ENCODE measurements around the gene KCNMA1. TPM values are rescaled to one million over a fixed set of nuclear protein-coding genes. Genes with fewer than 3 reads are reported as not detected.
A peak's percentile ranks its signal among the peaks of the same experiment; 100 is the strongest.

Gene KCNMA1
- total RNA-seq, 2 donors from 2014 or later: 29.1 to 37.9 TPM

DNA sequence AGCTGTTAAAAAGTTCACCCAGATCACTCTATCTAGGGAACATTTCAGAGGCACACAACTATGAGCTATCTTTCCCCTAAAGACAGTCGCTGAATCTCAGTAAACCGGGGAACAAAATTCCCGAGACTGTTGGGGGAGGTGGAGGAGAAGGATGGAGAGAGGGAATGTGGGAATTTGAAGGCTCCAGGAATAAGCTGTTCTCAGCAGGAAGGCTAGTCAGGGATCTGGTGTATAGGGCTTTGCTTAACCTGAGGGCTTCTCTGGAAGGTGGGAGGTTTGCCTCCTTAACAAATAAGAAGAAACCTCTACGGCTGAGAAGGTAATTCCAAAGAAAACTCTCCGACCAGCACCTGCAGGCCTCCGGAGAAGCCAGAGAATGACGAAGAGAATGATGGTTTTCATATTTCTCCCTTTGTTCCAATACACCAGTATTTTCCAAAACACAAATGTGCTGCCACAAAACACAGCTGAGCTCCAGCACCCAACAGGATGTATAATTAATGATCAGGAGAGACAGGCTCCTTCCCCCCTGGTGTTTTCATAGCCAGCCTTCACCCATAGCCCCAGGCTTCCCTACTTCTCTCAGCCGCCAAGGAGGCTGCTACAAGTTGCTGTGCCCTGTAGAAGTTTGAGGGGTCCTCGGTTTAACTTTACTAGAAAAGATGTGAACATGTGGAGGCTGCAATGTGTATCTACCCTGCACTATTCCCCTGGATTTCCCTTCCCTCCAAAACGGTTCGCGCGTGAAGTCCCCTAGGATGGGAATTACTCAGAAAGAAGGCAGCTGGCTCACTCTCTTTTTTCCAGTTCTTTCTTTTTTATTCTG, 2.0 kb downstream of the KCNMA1 start:
- Histone ChIP-seq H3K27me3 (replicated peaks; ENCODE audit: insufficient read depth) (peaks cover 18% of the 10 kb centered on the region), H3K27ac (peak overlapping the region; percentile 61 to 63), H3K4me3 (peak overlapping the region; percentile 48 to 50), H3K4me1 (replicated peaks) (no peaks in the 10 kb centered on the region), H3K36me3 (no peaks in the 10 kb centered on the region), H3K9me3 (no peaks in the 10 kb centered on the region)
- DNase-seq (ENCODE audit: low spot score): no peak
- intact Hi-C loops (cut with DNase I): loop anchor here (5.0 kb wide), 3 partner anchors 43 to 243 kb away; no protein-coding TSS in a partner anchor
- WGBS: 58% methylated on average over 13 of the region's 13 CpGs
- TF ChIP-seq, protein P1, sequence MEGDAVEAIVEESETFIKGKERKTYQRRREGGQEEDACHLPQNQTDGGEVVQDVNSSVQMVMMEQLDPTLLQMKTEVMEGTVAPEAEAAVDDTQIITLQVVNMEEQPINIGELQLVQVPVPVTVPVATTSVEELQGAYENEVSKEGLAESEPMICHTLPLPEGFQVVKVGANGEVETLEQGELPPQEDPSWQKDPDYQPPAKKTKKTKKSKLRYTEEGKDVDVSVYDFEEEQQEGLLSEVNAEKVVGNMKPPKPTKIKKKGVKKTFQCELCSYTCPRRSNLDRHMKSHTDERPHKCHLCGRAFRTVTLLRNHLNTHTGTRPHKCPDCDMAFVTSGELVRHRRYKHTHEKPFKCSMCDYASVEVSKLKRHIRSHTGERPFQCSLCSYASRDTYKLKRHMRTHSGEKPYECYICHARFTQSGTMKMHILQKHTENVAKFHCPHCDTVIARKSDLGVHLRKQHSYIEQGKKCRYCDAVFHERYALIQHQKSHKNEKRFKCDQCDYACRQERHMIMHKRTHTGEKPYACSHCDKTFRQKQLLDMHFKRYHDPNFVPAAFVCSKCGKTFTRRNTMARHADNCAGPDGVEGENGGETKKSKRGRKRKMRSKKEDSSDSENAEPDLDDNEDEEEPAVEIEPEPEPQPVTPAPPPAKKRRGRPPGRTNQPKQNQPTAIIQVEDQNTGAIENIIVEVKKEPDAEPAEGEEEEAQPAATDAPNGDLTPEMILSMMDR (IDR thresholded peaks at IDR 0.05): no peak
- TF ChIP-seq POLR2AphosphoS5 (IDR thresholded peaks at IDR 0.05): no peak
- no peak for TF ChIP-seq POLR2A (IDR thresholded peaks at IDR 0.05)

DNA sequence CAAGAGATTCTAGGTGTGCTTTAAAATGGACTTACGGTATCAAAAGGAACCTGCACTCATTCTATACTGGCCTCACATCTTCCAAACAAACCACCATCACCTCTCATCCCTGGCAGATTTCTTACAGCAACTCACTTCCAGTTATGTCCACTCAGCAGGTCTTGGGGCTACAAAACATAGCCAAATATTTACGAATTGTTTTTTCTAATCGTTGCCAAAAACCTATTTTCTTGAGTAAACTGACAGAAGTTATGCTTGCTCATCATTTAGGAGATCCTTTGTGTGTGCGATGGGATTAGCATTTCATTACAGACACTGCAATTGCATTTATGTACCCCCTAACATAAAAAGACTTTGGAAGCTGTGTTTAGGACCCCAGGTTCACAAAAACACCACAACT, 2.7 kb downstream of the KCNMA1 start:
- DNase-seq (ENCODE audit: low spot score): no peak
- no peaks in the 10 kb centered on the region for H3K36me3 ChIP-seq
- no peaks in the 10 kb centered on the region for H3K9me3 ChIP-seq
- no peaks in the 10 kb centered on the region for H3K4me1 ChIP-seq (replicated peaks)
- intact Hi-C loops (cut with DNase I): loop anchor here (5.0 kb wide), 3 partner anchors 43 to 243 kb away; no protein-coding TSS in a partner anchor
- 65% methylated on average over 4 of the region's 4 CpGs for WGBS
- peaks cover 18% of the 10 kb centered on the region for H3K27me3 ChIP-seq (replicated peaks; ENCODE audit: insufficient read depth)
- peak overlapping the region in 1 of 2 donors; percentile 61 for H3K27ac ChIP-seq
- TF ChIP-seq, protein P1 (IDR thresholded peaks at IDR 0.05): no peak
- TF ChIP-seq POLR2AphosphoS5 (IDR thresholded peaks at IDR 0.05) (no peak), POLR2A (IDR thresholded peaks at IDR 0.05) (no peak)
- H3K4me3 ChIP-seq: no peak overlapping the region

DNA sequence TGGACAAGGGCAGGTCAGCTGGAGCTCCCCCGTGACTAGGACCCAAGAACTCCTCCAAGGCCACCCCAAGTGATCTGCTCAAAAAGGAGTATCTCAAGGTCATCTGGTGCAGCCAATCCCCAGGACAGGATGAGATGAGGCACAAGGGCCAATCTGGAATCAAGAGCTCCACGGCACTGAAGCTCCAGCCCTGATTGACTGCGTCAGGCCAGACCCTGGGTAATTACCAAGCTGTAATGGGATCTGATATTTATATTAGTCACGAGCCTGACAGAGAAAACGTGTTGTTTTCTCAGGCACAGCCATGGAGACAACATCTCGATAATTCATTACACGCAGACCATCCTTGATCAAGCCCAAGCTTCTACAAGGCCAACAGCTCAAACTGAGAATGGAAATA, 4.2 kb downstream of the KCNMA1 start:
- H3K4me1 ChIP-seq (replicated peaks): no peaks in the 10 kb centered on the region
- TF ChIP-seq, protein P1 (IDR thresholded peaks at IDR 0.05): no peak
- no peak for TF ChIP-seq POLR2AphosphoS5 (IDR thresholded peaks at IDR 0.05)
- no peak for TF ChIP-seq POLR2A (IDR thresholded peaks at IDR 0.05)
- H3K27me3 ChIP-seq (replicated peaks; ENCODE audit: insufficient read depth): peaks cover 11% of the 10 kb centered on the region
- H3K4me3 ChIP-seq: no peak overlapping the region
- no peaks in the 10 kb centered on the region for H3K36me3 ChIP-seq
- no peak overlapping the region for H3K27ac ChIP-seq
- 76% methylated on average over 7 of the region's 7 CpGs for WGBS
- intact Hi-C loops (cut with DNase I): no loop called here
- no peaks in the 10 kb centered on the region for H3K9me3 ChIP-seq
- DNase-seq (ENCODE audit: low spot score): no peak

DNA sequence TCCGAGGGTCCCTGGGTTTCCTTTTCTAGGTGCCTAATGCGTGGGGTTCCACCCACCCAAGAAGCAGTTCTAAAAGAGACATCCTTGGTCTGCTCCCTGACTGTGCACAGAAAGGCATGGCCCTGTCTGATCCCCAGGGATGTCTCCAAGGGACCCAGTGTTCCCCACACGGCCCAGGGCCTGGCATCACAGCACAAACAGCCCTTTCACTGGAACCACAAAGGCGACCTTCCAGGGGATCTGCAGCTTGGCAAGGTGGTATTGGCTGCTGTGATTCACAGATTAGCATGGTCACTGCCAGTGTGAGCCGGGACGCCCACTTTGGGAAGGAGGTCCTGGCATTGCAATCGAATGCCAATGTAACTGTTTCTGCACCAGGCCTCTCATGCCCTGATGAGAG, 6.4 kb downstream of the KCNMA1 start:
- H3K27ac ChIP-seq: no peak overlapping the region
- H3K36me3 ChIP-seq: no peaks in the 10 kb centered on the region
- H3K4me3 ChIP-seq: no peak overlapping the region
- H3K4me1 ChIP-seq (replicated peaks): no peaks in the 10 kb centered on the region
- intact Hi-C loops (cut with DNase I): no loop called here
- DNase-seq (ENCODE audit: low spot score): no peak
- H3K27me3 ChIP-seq (replicated peaks; ENCODE audit: insufficient read depth): peaks cover 1% of the 10 kb centered on the region
- no peaks in the 10 kb centered on the region for H3K9me3 ChIP-seq
- TF ChIP-seq POLR2A (IDR thresholded peaks at IDR 0.05) (no peak), POLR2AphosphoS5 (IDR thresholded peaks at IDR 0.05) (no peak)
- WGBS: 74% methylated on average over 7 of the region's 7 CpGs

DNA sequence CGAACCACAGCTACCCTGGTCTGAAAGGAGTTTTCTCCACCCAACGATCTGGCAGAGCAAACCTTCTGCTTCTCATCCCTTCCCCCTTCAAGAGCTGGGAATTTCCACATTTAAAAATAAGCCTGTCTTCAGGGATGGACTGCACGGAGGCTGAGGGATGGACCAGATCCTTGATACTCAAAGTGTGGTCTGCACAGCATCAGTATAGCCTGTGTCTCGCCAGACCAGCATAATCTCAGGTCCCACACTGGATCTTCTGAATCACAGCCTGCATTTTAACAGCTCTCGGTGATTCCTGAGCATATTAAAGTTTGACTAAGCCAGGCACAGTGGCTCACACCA, 7.1 kb downstream of the KCNMA1 start:
- Histone ChIP-seq H3K9me3 (no peaks in the 10 kb centered on the region), H3K27ac (no peak overlapping the region), H3K4me3 (no peak overlapping the region), H3K4me1 (replicated peaks) (no peaks in the 10 kb centered on the region), H3K36me3 (no peaks in the 10 kb centered on the region), H3K27me3 (replicated peaks; ENCODE audit: insufficient read depth) (no peaks in the 10 kb centered on the region)
- TF ChIP-seq POLR2AphosphoS5 (IDR thresholded peaks at IDR 0.05) (no peak), POLR2A (IDR thresholded peaks at IDR 0.05) (no peak)
- TF ChIP-seq, protein P1 (IDR thresholded peaks at IDR 0.05): no peak
- no peak for DNase-seq (ENCODE audit: low spot score)
- intact Hi-C loops (cut with DNase I): no loop called here
- WGBS: 71% methylated on average over 5 of the region's 5 CpGs
